Fibroblast of skin of right quadriceps (primary cell): Measurements from ENCODE around the gene TBC1D10B.
"Not testable (repeated sequence)": the region's sequence is repeated elsewhere in the genome, so short reads cannot be mapped to it uniquely, and the experiment has no call there.

Experiments
- DNase-seq: peaks from one replicate; pipeline ENCODE4 v3.0.0-alpha.2; 2013

TBC1D10B gene

GRCh38 chr16:30397776-30398660 is 27.7 kb upstream of the TBC1D10B start:
- no peak for DNase-seq

- DNase-seq = no peak
Observed at GRCh38 chr16:30397056-30397455, 26.8 kb upstream of the TBC1D10B start.

- not testable (repeated sequence) for DNase-seq
Observed at GRCh38 chr16:30396627-30397026, 26.3 kb upstream of the TBC1D10B start.

GRCh38 chr16:30395992-30396585 is 25.8 kb upstream of the TBC1D10B start:
- no peak for DNase-seq

GRCh38 chr16:30395155-30395991 is 25.1 kb upstream of the TBC1D10B start, which contains the start of gene ZNF48:
Gene ZNF48, plus strand, starts transcription at chr16:30395420. Its CDS starts 375 bp downstream, at chr16:30395795.
- DNase-seq = peak; percentile 83

GRCh38 chr16:30394592-30395154 is 24.4 kb upstream of the TBC1D10B start:
- no peak for DNase-seq

GRCh38 chr16:30383521-30383920 is 13.2 kb upstream of the TBC1D10B start:
- DNase-seq = no peak

- no peak for DNase-seq
Observed at GRCh38 chr16:30382111-30382881, 12.0 kb upstream of the TBC1D10B start, which contains the start of gene SEPTIN1. Gene SEPTIN1, minus strand, starts transcription at chr16:30382561. Its CDS starts 19 bp downstream, at chr16:30382542.

GRCh38 chr16:30381291-30382041 is 11.2 kb upstream of the TBC1D10B start:
- no peak for DNase-seq

- DNase-seq = no peak
Observed at GRCh38 chr16:30380803-30381208, 10.5 kb upstream of the TBC1D10B start.

GRCh38 chr16:30380072-30380802 is 9.9 kb upstream of the TBC1D10B start:
- no peak for DNase-seq

GRCh38 chr16:30379158-30379783 is 9.0 kb upstream of the TBC1D10B start:
- no peak for DNase-seq

GRCh38 chr16:30378236-30379157 is 8.2 kb upstream of the TBC1D10B start:
- DNase-seq = peak; percentile 98

- peak; percentile 90 for DNase-seq
Observed at GRCh38 chr16:30377812-30378235, 7.5 kb upstream of the TBC1D10B start.

GRCh38 chr16:30377050-30377811 is 6.9 kb upstream of the TBC1D10B start:
- no peak for DNase-seq

- no peak for DNase-seq
Observed at GRCh38 chr16:30376461-30376902, 6.2 kb upstream of the TBC1D10B start.

GRCh38 chr16:30375864-30376263 is 5.6 kb upstream of the TBC1D10B start:
- DNase-seq = no peak

- DNase-seq = no peak
Observed at GRCh38 chr16:30374538-30374937, 4.2 kb upstream of the TBC1D10B start, which contains the start of gene MYL11. Gene MYL11, plus strand, starts transcription at chr16:30374802. Its CDS starts 56 bp downstream, at chr16:30374858.
